A549 treated with CORT108297 at 1 μM for 4 hours (cell line): Measurements from ENCODE around the gene OR5C1. TPM values are rescaled to one million over a fixed set of nuclear protein-coding genes. Genes with fewer than 3 reads are reported as not detected.

Experiments
- total RNA-seq: library from RNA; stranded (reverse); fragments of 200-300 nt; extraction: Qiagen RNA extraction; gene quantifications from 5 replicates; pipeline ENCODE4 v1.2.3, GENCODE V29; 2022

Gene OR5C1
- total RNA-seq: not detected in 5 replicates

GRCh38 chr9:122788831-122789230 lies at the start of gene OR5C1:
TSS of gene OR5C1 (plus strand) at chr9:122788933. CDS start at chr9:122788933, 0 bp downstream.

GRCh38 chr9:122742003-122742402 lies 46.7 kb upstream of the OR5C1 start, which contains the start of gene OR1L6:
TSS of gene OR1L6 (plus strand) at chr9:122742303. CDS start at chr9:122749848, 7,545 bp downstream.

GRCh38 chr9:122800066-122801060 lies 11.6 kb downstream of the OR5C1 start, which contains the start of gene OR1K1:
TSS of gene OR1K1 (plus strand) at chr9:122800123. CDS start at chr9:122800123, 0 bp downstream.

Other genes starting within 250 kb of the OR5C1 start
- gene OR1N2, start 235.8 kb upstream of the OR5C1 start, total RNA-seq: not detected in 5 replicates
- gene OR1L8, start 205.5 kb upstream of the OR5C1 start, total RNA-seq: not detected in 5 replicates
- 0.15 TPM in 1 of 5 replicates, not detected in the others for gene OR1Q1, start 174.2 kb upstream of the OR5C1 start, total RNA-seq
- not detected in 5 replicates for gene OR1B1, start 131.3 kb upstream of the OR5C1 start, total RNA-seq
- gene OR1L1, start 127.2 kb upstream of the OR5C1 start, total RNA-seq: not detected in 5 replicates
- gene OR1L3, start 113.8 kb upstream of the OR5C1 start, total RNA-seq: not detected in 5 replicates
- not detected in 5 replicates for gene OR1L4, start 64.9 kb upstream of the OR5C1 start, total RNA-seq
- not detected in 5 replicates for gene OR1L6, start 46.6 kb upstream of the OR5C1 start, total RNA-seq
- not detected in 5 replicates for gene OR1K1, start 11.2 kb downstream of the OR5C1 start, total RNA-seq
- 14.8 to 18.5 TPM (median 17.6 TPM) in 5 replicates for gene PDCL, start 39.7 kb downstream of the OR5C1 start, total RNA-seq
- 14.9 to 22.2 TPM (median 19.2 TPM) in 5 replicates for gene RC3H2, start 116.4 kb downstream of the OR5C1 start, total RNA-seq
- 4.8 to 6.3 TPM (median 5.4 TPM) in 5 replicates for gene ZBTB6, start 124.4 kb downstream of the OR5C1 start, total RNA-seq
- gene ZBTB26, start 142.6 kb downstream of the OR5C1 start, total RNA-seq: 1.4 to 2.3 TPM (median 2.2 TPM) in 5 replicates
- 12.6 to 15.5 TPM (median 13.9 TPM) in 5 replicates for gene RABGAP1, start 152.1 kb downstream of the OR5C1 start, total RNA-seq
- gene GPR21, start 244.7 kb downstream of the OR5C1 start, total RNA-seq: 0.06 TPM in 1 of 5 replicates, not detected in the others